ENCODE results near the gene DBH.
"Not testable (repeated sequence)": the region's sequence is repeated elsewhere in the genome, so short reads cannot be mapped to it uniquely, and the experiment has no call there.

DBH gene

GRCh38 chr9:133604856-133605255, 31.3 kb upstream of the DBH start:
- no peak for FAIRE-seq

DNA sequence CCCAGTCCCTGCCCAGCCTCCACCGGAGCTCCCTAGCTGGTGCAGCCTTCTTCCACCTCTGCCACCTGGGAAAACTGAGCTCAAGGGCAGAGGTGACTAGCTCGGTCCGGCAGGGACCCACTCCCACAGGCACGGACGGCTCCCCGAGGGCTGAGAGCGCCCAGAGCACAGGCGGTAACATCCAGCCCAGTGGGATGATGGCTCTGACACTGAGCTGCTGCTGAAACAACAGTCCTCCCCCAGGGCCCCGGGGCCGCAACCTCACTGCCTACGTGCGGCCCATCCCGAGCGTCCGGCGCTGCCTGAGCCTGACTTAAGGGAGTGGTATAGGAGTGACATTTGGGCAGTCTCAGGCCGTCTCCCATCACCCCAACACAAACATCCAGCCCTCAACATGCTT, 30.7 kb upstream of the DBH start:
- no peak for FAIRE-seq

- FAIRE-seq, result no peak
Observed at GRCh38 chr9:133605856-133606707, 30.1 kb upstream of the DBH start.

DNA sequence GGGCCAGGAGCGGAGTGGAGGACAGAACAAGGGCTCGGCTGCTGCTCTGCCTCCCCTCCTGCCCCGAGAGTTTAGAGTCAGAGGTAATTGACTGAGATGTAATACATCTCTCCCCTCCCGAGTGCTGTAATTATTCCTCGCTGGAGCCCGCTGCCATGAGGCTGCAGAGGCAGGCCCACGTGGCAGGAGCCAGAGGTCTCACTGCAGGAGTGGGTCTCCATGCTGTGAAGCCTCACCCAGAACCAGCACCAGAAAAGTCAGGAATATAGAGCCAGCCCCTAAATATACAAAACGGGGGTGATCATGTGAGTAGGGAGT, 29.5 kb upstream of the DBH start:
- no peak for FAIRE-seq

GRCh38 chr9:133607381-133607780, 28.8 kb upstream of the DBH start:
- FAIRE-seq, result no peak

DNA sequence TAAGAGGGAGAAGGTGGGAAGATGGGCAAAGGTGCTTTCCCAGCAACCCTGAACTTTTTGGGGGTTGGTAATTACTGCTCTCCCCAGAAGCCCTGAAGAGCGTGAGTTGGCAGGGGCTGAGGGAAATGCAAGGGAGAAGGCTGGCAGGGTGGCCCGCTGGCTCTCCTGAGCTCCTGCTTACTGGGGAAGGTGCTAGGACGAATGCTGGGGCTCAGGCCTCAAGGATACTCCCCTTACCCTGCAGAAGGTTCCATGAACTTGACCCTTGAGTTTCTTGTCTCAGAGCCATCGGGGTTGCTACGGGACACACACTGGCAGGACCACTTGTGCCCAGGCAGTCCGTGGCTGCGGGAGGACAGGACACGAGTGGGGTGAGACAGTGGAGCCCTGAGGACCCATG, 28.2 kb upstream of the DBH start:
- FAIRE-seq, result no peak

- FAIRE-seq, result no peak
Observed at GRCh38 chr9:133608382-133608781, 27.8 kb upstream of the DBH start.

GRCh38 chr9:133608889-133609288, 27.3 kb upstream of the DBH start:
- FAIRE-seq, result no peak

DNA sequence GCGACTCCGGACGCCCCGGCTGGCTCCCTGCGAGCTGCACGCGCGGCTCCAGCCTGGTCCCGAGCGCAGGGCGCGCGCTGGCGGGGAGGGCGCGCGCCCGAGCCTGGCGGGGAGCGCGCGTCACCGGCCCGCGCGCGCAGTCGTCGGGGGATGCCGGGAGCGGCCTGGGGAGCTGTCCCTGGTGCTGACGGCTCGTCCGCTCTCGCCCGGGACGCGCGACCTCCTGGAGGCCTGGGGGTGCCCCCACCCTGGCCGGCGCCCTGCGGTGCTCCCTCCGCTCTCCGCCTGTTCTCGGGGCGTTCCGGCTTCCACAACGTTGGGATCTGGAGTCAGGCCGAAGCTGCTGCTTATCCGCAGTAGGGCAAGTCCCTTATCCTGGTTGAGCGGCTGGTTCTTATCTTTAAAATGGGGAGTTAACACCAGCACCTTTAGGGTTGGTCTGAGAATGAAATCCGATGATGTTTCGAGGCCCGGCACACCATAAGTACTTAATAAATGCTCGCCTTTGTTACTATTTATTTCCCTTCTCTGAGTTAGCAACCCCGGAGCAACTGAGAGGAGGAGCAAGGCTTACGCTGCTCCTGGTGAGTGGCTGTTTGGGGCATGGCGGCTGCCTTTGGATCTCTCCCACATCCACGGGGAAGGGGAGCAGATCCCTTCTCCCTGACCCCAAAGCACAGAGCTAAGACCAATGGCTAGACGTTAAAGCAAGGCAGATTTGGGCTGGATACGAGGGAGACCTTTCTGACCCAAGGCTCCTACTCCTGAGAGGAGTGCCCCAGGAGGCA, 26.7 kb upstream of the DBH start, which contains the start of gene FAM163B:
TSS of gene FAM163B (minus strand) at position 79 of the 788 bp plus-strand sequence. CDS start 29,166 bp downstream, outside the sequence.
- FAIRE-seq, result no peak

GRCh38 chr9:133610845-133611244, 25.3 kb upstream of the DBH start:
- no peak for FAIRE-seq

DNA sequence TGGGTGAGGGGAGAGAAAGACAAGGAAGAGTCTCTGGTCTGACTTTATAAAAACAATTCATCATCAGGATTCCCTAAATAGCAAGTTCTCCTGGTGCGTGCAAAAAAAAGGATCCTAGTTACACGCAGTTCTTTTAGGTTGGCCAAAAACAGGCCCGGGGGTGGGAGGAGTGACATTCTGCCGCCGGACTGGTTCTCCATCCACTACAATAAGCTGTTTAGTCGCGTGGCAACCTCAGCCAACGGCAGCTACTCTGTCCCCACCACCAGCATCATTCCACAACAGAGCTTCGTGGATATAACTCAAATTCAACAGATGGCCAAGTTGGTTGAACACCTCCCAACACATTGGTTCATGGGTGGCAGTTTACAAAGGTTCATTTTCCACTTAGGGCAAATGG, 24.1 kb upstream of the DBH start:
- no peak for FAIRE-seq

GRCh38 chr9:133612816-133613215, 23.3 kb upstream of the DBH start:
- no peak for FAIRE-seq

GRCh38 chr9:133613432-133613831, 22.7 kb upstream of the DBH start:
- FAIRE-seq, result no peak

GRCh38 chr9:133614056-133614455, 22.1 kb upstream of the DBH start:
- FAIRE-seq, result no peak

DNA sequence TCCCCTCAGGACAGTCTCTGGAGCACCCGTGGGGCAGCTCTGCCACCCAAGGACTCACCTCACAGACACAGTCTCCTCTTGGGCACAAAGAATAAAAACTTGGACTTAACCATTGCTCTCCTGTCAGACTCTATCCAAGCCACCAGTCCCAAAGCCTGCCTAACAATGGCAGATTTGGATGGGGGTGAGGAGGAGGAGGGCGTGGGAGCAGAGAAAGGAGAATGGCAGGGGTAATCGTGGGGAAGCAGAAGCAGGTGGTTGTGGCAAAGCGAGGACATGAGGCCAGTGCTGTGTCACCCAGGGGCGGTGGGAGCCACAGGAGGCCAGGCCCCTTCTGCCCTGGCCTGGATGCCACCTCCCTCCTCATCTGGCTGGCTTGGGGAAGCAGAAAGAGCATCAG, 21.5 kb upstream of the DBH start:
- FAIRE-seq, result no peak

- FAIRE-seq, result no peak
Observed at GRCh38 chr9:133615186-133615585, 21.0 kb upstream of the DBH start.

DNA sequence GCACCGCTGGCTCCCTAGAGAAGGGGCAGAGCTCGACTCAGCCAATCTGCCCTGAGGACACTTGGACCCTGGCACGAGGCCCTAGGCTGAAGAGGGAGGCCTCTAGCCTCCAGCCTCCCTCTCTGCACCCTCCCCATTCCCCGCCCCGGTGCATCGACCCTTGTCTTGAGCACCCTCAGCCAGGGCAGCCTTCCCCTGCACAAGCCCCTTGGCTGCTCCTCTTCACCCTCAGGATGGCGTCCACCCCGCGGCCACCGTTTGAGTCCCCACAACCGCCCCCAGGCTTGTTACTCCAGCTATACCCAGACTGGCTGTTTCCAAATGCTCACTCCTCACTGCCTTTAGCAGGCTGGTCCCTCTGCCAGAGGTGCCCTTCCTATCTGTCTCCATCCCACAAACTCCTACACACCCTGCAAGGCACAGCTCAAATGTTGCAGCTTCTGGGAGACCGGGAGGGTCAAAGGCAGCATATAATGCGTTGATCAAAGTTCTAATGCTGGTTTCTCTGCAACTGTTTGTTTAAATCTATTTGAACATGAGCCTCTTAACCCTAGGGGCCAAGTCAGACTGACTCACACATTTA, 20.5 kb upstream of the DBH start:
- FAIRE-seq, result no peak

- FAIRE-seq, result no peak
Observed at GRCh38 chr9:133616643-133617405, 19.3 kb upstream of the DBH start.

- FAIRE-seq, result no peak
Observed at GRCh38 chr9:133618726-133619125, 17.4 kb upstream of the DBH start.

DNA sequence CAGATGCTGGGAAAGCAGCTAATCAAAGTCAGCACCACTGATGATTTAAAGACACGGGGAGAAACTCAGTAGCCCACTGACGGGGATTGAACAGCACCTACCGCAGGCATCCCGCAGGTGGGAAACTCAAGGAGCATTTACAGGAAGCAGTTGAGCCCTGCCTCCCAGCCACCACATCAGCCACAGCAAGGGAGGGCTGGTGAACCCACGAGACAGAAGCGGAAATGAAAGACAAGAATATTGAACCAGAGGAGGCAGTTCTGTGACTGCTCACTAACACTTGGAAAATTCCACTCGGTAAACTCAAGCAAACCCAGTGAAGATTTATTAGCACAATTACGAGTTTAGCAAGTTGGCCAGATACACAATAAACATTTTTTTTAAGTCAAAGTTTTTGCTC, 16.4 kb upstream of the DBH start:
- FAIRE-seq, result no peak

- no peak for FAIRE-seq
Observed at GRCh38 chr9:133621725-133622267, 14.4 kb upstream of the DBH start.

DNA sequence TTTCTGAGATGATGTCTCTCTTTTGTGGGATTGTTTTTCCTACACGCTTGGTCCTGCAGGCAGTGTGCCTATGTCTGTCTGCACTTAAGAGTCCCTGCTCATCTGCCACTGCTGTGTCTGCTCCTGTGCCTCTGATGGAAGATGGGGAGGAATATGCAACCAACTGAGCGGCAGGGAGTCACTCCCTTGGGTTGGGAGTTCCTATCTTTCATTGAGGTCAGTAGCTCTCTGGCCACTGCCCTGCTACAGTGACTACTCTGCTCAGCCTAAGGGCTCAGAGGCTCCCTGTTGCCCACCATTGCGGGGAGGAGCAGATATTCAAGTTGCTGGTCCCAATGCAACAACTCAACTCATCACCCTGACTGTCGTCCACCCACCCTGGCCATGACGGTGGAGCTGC, 13.6 kb upstream of the DBH start:
- FAIRE-seq, result no peak

DNA sequence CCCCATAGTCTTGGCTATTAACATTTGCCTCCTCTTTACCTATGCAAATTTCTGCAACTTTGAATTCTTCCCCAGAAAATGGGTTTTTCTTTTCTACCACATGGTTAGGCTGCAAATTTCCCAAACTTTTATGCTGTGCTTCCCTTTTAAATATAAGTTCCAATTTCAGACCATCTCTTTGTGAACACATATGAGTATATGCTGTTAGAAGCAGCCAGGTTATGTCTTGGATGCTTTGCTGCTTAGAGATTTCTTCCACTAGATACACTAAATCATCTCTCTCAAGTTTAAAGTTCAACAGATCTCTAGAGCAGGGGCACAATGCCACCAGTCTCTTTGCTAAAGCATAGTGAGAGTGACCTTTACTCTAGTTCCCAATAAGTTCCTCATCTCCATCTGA, 10.2 kb upstream of the DBH start:
- FAIRE-seq, result not testable (repeated sequence)
